ENCODE results near the gene RUNX1. TPM values are rescaled to one million over a fixed set of nuclear protein-coding genes. Genes with fewer than 3 reads are reported as not detected.
A peak's percentile ranks its signal among the peaks of the same experiment; 100 is the strongest.

The RUNX1 gene
- total and polyA plus RNA-seq, 10 of the 15 experiments (the other 5 are each of a cell fraction or from before 2014, with no cell fraction given) = 0.90 to 15.2 (median 4.1) TPM

GRCh38 chr21:35026153-35026500, 23.0 kb downstream of the RUNX1 start:
- peak overlapping the region; percentile 82 for H3K4me2 ChIP-seq (ENCODE audit: control insufficient read depth, insufficient read depth)
- TF ChIP-seq RUNX3 (IDR thresholded peaks at IDR 0.05; ENCODE audit: low read length) = peak; percentile 10; the same call in 1 of the 2 replicates
- TF ChIP-seq ZNF24 (IDR thresholded peaks at IDR 0.05) = no peak
- CTCF ChIA-PET = interaction anchor here (0.6 to 0.7 kb wide), 2 partner anchors 55 to 302 kb away, joined by 3 read pairs; no protein-coding TSS in a partner anchor
- no peaks in the 10 kb centered on the region for H4K20me1 ChIP-seq (ENCODE audit: control insufficient read depth, insufficient read depth)
- RAD21 ChIA-PET (ENCODE audit: unreplicated experiment) = no interaction called here
- H3K27ac ChIP-seq (ENCODE audit: control insufficient read depth, insufficient read depth) = no peak overlapping the region
- ATAC-seq (no peak), DNase-seq (ENCODE audit: low read depth, low spot score) (no peak), FAIRE-seq (no peak)
- no TSS peak for BruUV-seq (replicated peaks)
- H3K36me3 ChIP-seq (ENCODE audit: control insufficient read depth in 2 of 2, insufficient read depth in 2 of 2, low read length in 1 of 2) = no peaks in the 10 kb centered on the region
- in situ Hi-C loops (cut with MboI) (no loop called here), intact Hi-C loops (cut with micrococcal nuclease; ENCODE audit: unreplicated experiment) (no loop called here)
- SMC1A ChIA-PET (ENCODE audit: uncharacterized antibody, unreplicated experiment) = no interaction called here
- no peaks in the 10 kb centered on the region; a peak in 2 of 4 replicates for H3K27me3 ChIP-seq (replicated peaks in 1 of 2; ENCODE audit: control insufficient read depth in 2 of 2, insufficient read depth in 2 of 2, low read length in 1 of 2)
- no peaks in the 10 kb centered on the region; the same call in 2 of the 3 replicates for H3K9me3 ChIP-seq (replicated peaks; ENCODE audit: control insufficient read depth, insufficient read depth, low read length)
- POLR2A ChIA-PET = no interaction called here
- H3K79me2 ChIP-seq (ENCODE audit: control insufficient read depth, insufficient read depth, low read length) = no peaks in the 10 kb centered on the region
- H3K4me1 ChIP-seq (ENCODE audit: control insufficient read depth, insufficient read depth, low read length) = peaks cover 14% of the 10 kb centered on the region; the same call in 1 of the 2 replicates
- H3K4me3 ChIP-seq = no peak overlapping the region
- 28% methylated on average over 5 of the region's 5 CpGs for WGBS (ENCODE audit: insufficient coverage, insufficient replicate concordance, low lambda C conversion rate, missing lambda C conversion rate)
- no peak overlapping the region for H2AFZ ChIP-seq (ENCODE audit: control insufficient read depth, low read depth, low read length)
- 0 out of 2 replicates have a peak overlapping the region, but pooled peaks have one; percentile 30 for H3K9ac ChIP-seq (ENCODE audit: control insufficient read depth, insufficient read depth, low read length)

- peaks cover 21% of the 10 kb centered on the region for H3K4me1 ChIP-seq (ENCODE audit: control insufficient read depth, insufficient read depth, low read length)
- WGBS (ENCODE audit: insufficient coverage, insufficient replicate concordance, low lambda C conversion rate, missing lambda C conversion rate) = 74% methylated on average over 12 of the region's 12 CpGs
- no peaks in the 10 kb centered on the region for H3K36me3 ChIP-seq (ENCODE audit: control insufficient read depth in 2 of 2, insufficient read depth in 2 of 2, low read length in 1 of 2)
- no peaks in the 10 kb centered on the region; a peak in 2 of 4 replicates for H3K27me3 ChIP-seq (replicated peaks in 1 of 2; ENCODE audit: control insufficient read depth in 2 of 2, insufficient read depth in 2 of 2, low read length in 1 of 2)
- H4K20me1 ChIP-seq (ENCODE audit: control insufficient read depth, insufficient read depth) = no peaks in the 10 kb centered on the region
- FAIRE-seq (no peak), ATAC-seq (no peak), DNase-seq (ENCODE audit: low read depth, low spot score) (no peak)
- in situ Hi-C loops (cut with MboI) (no loop called here), intact Hi-C loops (cut with micrococcal nuclease; ENCODE audit: unreplicated experiment) (no loop called here)
- BruUV-seq (replicated peaks) = no TSS peak
- ChIA-PET POLR2A (no interaction called here), SMC1A (ENCODE audit: uncharacterized antibody, unreplicated experiment) (no interaction called here), RAD21 (ENCODE audit: unreplicated experiment) (no interaction called here), CTCF (interaction anchor here (0.6 kb wide), 1 partner anchor 55 kb away, joined by 3 read pairs; no protein-coding TSS in a partner anchor)
- H3K9me3 ChIP-seq (replicated peaks; ENCODE audit: control insufficient read depth, insufficient read depth, low read length) = no peaks in the 10 kb centered on the region; the same call in 2 of the 3 replicates
- no peak overlapping the region for H3K4me3 ChIP-seq
- no peak overlapping the region for H2AFZ ChIP-seq (ENCODE audit: control insufficient read depth, low read depth, low read length)
- no peak overlapping the region for H3K9ac ChIP-seq (ENCODE audit: control insufficient read depth, insufficient read depth, low read length)
- H3K79me2 ChIP-seq (ENCODE audit: control insufficient read depth, insufficient read depth, low read length) = no peaks in the 10 kb centered on the region
- H3K4me2 ChIP-seq (ENCODE audit: control insufficient read depth, insufficient read depth) = peak overlapping the region; percentile 82
- H3K27ac ChIP-seq (ENCODE audit: control insufficient read depth, insufficient read depth) = no peak overlapping the region
- TF ChIP-seq TCF3 (IDR thresholded peaks at IDR 0.05; ENCODE audit: borderline replicate concordance, insufficient read depth, low read depth, low read length) (no peak), TAF1 (IDR thresholded peaks at IDR 0.05; ENCODE audit: borderline replicate concordance, low read depth, low read length) (no peak), FOS (IDR thresholded peaks at IDR 0.05; ENCODE audit: borderline replicate concordance, extremely low read depth, insufficient read length) (no peak), ZBTB33 (IDR thresholded peaks at IDR 0.05) (no peak), POU2F2 (IDR thresholded peaks at IDR 0.05; ENCODE audit: borderline replicate concordance, low read depth, low read length) (no peak), MYB (IDR thresholded peaks at IDR 0.05; ENCODE audit: borderline replicate concordance, low read depth, low read length) (no peak), BMI1 (IDR thresholded peaks at IDR 0.05; ENCODE audit: borderline replicate concordance) (no peak), WRNIP1 (IDR thresholded peaks at IDR 0.05; ENCODE audit: borderline replicate concordance, low read depth, low read length) (no peak), IKZF1 (conservative IDR thresholded peaks at IDR 0.05) (no peak)
- TF ChIP-seq, protein P1, sequence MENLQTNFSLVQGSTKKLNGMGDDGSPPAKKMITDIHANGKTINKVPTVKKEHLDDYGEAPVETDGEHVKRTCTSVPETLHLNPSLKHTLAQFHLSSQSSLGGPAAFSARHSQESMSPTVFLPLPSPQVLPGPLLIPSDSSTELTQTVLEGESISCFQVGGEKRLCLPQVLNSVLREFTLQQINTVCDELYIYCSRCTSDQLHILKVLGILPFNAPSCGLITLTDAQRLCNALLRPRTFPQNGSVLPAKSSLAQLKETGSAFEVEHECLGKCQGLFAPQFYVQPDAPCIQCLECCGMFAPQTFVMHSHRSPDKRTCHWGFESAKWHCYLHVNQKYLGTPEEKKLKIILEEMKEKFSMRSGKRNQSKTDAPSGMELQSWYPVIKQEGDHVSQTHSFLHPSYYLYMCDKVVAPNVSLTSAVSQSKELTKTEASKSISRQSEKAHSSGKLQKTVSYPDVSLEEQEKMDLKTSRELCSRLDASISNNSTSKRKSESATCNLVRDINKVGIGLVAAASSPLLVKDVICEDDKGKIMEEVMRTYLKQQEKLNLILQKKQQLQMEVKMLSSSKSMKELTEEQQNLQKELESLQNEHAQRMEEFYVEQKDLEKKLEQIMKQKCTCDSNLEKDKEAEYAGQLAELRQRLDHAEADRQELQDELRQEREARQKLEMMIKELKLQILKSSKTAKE (IDR thresholded peaks at IDR 0.05; ENCODE audit: low read depth, poor library complexity, severe bottlenecking) = no peak
Measured at GRCh38 chr21:35025206-35026152, 23.6 kb downstream of the RUNX1 start.

Measured in GM12878 (cell line).